ENCODE measurements around the gene DCC.

DCC gene

DNA sequence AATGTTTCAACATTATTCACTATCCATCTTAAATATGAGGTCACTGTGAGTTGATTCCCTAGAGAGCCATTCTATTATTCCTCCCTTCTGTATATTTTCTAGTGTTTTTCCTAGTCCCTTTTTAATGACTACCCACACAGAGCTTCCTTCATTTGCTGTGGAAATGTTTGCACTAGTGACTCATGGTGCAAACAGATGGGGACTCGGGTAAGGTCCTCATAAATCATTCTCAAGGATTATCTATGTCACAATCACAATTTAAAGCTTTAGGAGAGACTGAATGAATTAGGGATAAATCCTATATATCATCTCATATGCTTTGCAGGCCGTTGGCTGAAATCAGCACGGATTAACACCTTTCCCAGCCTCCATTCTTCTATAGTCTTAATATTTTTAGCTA is 159.6 kb downstream of the DCC start:
- no peak for DNase-seq (ENCODE audit: low read depth, low spot score)
- Histone ChIP-seq H3K27ac (no peak overlapping the region), H3K9ac (ENCODE audit: insufficient read length) (no peak overlapping the region)

DNA sequence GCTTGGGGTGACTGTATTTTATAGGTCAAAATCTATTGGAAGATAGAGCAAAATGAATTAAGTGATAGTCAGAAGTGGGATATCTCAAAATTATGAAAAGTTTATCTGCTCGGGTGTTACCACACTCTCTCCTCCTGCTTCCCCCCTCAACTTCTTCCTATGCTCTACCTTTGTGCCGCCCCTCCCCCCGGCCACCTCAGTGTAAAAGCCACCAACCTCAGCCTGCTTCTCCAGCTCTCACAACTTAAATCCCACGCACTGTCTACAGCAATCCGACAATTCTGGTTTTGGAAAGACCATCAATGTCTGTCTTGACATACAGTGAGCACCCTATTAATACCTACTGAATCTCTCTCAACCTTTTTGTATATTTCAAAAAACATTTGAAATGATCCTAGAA is 164.6 kb downstream of the DCC start:
- no peak for DNase-seq (ENCODE audit: low read depth, low spot score)
- H3K27ac ChIP-seq: no peak overlapping the region
- H3K4me3 ChIP-seq: no peak overlapping the region
- H3K36me3 ChIP-seq (ENCODE audit: insufficient read depth, low read length): no peaks in the 10 kb centered on the region
- TF ChIP-seq POLR2AphosphoS5 (IDR thresholded peaks at IDR 0.05; ENCODE audit: borderline replicate concordance, low read depth, low read length): no peak
- no peak for TF ChIP-seq FOXP2 (optimal IDR thresholded peaks at IDR 0.05; ENCODE audit: control extremely low read depth, extremely low read length, insufficient read depth)
- no peak for TF ChIP-seq EZH2 (IDR thresholded peaks at IDR 0.05)
- no peak overlapping the region for H3K9ac ChIP-seq (ENCODE audit: insufficient read length)
- H3K9me3 ChIP-seq (ENCODE audit: low read depth, low read length): no peaks in the 10 kb centered on the region

More for the DNA sequence above, 159.6 kb downstream of the DCC start:
- TF ChIP-seq EZH2 (IDR thresholded peaks at IDR 0.05) (no peak), POLR2AphosphoS5 (IDR thresholded peaks at IDR 0.05; ENCODE audit: borderline replicate concordance, low read depth, low read length) (no peak), FOXP2 (optimal IDR thresholded peaks at IDR 0.05; ENCODE audit: control extremely low read depth, extremely low read length, insufficient read depth) (no peak)
- Histone ChIP-seq H3K36me3 (ENCODE audit: insufficient read depth, low read length) (no peaks in the 10 kb centered on the region), H3K9me3 (ENCODE audit: low read depth, low read length) (no peaks in the 10 kb centered on the region), H3K4me3 (no peak overlapping the region)

DNA sequence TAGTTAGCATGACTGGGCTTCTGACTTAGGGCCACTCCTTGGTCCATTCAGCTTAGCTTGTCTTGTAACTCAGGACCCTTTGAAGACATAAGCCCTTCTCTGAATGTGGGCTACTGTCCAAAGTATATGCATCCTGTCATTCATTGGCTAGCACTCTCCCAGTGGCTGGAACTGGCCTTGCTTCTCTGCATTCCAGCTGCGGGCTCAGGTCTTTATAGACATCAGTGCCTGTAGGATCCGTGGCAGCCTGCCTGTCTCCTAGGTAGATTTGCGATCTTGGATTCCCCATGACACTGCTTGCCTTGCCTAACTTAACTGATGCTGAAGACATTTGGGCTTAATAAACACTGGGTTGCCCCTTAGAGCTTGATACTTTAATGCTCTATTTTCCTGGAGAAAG is 170.1 kb downstream of the DCC start:
- Histone ChIP-seq H3K27ac (no peak overlapping the region), H3K36me3 (ENCODE audit: insufficient read depth, low read length) (no peaks in the 10 kb centered on the region), H3K9me3 (ENCODE audit: low read depth, low read length) (no peaks in the 10 kb centered on the region), H3K9ac (ENCODE audit: insufficient read length) (no peak overlapping the region), H3K4me3 (no peak overlapping the region)
- DNase-seq (ENCODE audit: low read depth, low spot score): no peak
- TF ChIP-seq FOXP2 (optimal IDR thresholded peaks at IDR 0.05; ENCODE audit: control extremely low read depth, extremely low read length, insufficient read depth) (no peak), POLR2AphosphoS5 (IDR thresholded peaks at IDR 0.05; ENCODE audit: borderline replicate concordance, low read depth, low read length) (no peak), EZH2 (IDR thresholded peaks at IDR 0.05) (no peak)

- Histone ChIP-seq H3K4me3 (no peak overlapping the region), H3K27ac (no peak overlapping the region), H3K9ac (ENCODE audit: insufficient read length) (no peak overlapping the region), H3K36me3 (ENCODE audit: insufficient read depth, low read length) (no peaks in the 10 kb centered on the region), H3K9me3 (ENCODE audit: low read depth, low read length) (no peaks in the 10 kb centered on the region)
- no peak for DNase-seq (ENCODE audit: low read depth, low spot score)
- TF ChIP-seq POLR2AphosphoS5 (IDR thresholded peaks at IDR 0.05; ENCODE audit: borderline replicate concordance, low read depth, low read length) (no peak), FOXP2 (optimal IDR thresholded peaks at IDR 0.05; ENCODE audit: control extremely low read depth, extremely low read length, insufficient read depth) (no peak), EZH2 (IDR thresholded peaks at IDR 0.05) (no peak)
These were observed 178.1 kb downstream of the DCC start for GRCh38 chr18:52518086-52518485.

GRCh38 chr18:52519021-52519420 is 179.0 kb downstream of the DCC start:
- no peaks in the 10 kb centered on the region for H3K36me3 ChIP-seq (ENCODE audit: insufficient read depth, low read length)
- no peak overlapping the region for H3K4me3 ChIP-seq
- no peak overlapping the region for H3K27ac ChIP-seq
- H3K9me3 ChIP-seq (ENCODE audit: low read depth, low read length): no peaks in the 10 kb centered on the region
- DNase-seq (ENCODE audit: low read depth, low spot score): no peak
- H3K9ac ChIP-seq (ENCODE audit: insufficient read length): no peak overlapping the region
- TF ChIP-seq EZH2 (IDR thresholded peaks at IDR 0.05) (no peak), POLR2AphosphoS5 (IDR thresholded peaks at IDR 0.05; ENCODE audit: borderline replicate concordance, low read depth, low read length) (no peak), FOXP2 (optimal IDR thresholded peaks at IDR 0.05; ENCODE audit: control extremely low read depth, extremely low read length, insufficient read depth) (no peak)

GRCh38 chr18:52523566-52523965 is 183.6 kb downstream of the DCC start:
- no peak overlapping the region for H3K27ac ChIP-seq
- no peaks in the 10 kb centered on the region for H3K9me3 ChIP-seq (ENCODE audit: low read depth, low read length)
- no peak for DNase-seq (ENCODE audit: low read depth, low spot score)
- H3K9ac ChIP-seq (ENCODE audit: insufficient read length): no peak overlapping the region
- no peak overlapping the region for H3K4me3 ChIP-seq
- TF ChIP-seq EZH2 (IDR thresholded peaks at IDR 0.05) (no peak), FOXP2 (optimal IDR thresholded peaks at IDR 0.05; ENCODE audit: control extremely low read depth, extremely low read length, insufficient read depth) (no peak), POLR2AphosphoS5 (IDR thresholded peaks at IDR 0.05; ENCODE audit: borderline replicate concordance, low read depth, low read length) (no peak)
- H3K36me3 ChIP-seq (ENCODE audit: insufficient read depth, low read length): no peaks in the 10 kb centered on the region

DNA sequence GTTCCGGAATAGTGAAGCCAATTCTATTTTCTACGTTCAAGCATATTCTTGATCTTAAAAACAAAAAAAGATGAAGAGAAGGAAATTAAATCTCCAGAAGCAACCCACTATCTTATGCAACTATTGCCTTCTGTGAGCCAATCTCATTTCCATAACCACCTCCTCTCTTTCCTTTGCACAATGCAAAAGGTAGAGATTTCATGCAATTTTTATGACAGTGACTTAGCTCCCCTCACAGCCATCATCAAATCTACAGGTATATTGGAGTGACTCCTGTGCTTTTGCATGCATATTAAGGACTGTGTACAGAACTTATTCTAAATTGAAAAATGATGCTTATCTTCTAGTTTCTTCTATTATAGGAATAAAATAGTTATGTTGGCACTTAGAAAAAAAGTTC is 191.8 kb downstream of the DCC start:
- Histone ChIP-seq H3K4me3 (no peak overlapping the region), H3K27ac (no peak overlapping the region), H3K9ac (ENCODE audit: insufficient read length) (no peak overlapping the region), H3K9me3 (ENCODE audit: low read depth, low read length) (no peaks in the 10 kb centered on the region), H3K36me3 (ENCODE audit: insufficient read depth, low read length) (no peaks in the 10 kb centered on the region)
- DNase-seq (ENCODE audit: low read depth, low spot score): no peak
- no peak for TF ChIP-seq FOXP2 (optimal IDR thresholded peaks at IDR 0.05; ENCODE audit: control extremely low read depth, extremely low read length, insufficient read depth)
- TF ChIP-seq EZH2 (IDR thresholded peaks at IDR 0.05): no peak

GRCh38 chr18:52536039-52536438 is 196.0 kb downstream of the DCC start:
- H3K36me3 ChIP-seq (ENCODE audit: insufficient read depth, low read length): no peaks in the 10 kb centered on the region
- DNase-seq (ENCODE audit: low read depth, low spot score): no peak
- TF ChIP-seq FOXP2 (optimal IDR thresholded peaks at IDR 0.05; ENCODE audit: control extremely low read depth, extremely low read length, insufficient read depth) (no peak), EZH2 (IDR thresholded peaks at IDR 0.05) (no peak), POLR2AphosphoS5 (IDR thresholded peaks at IDR 0.05; ENCODE audit: borderline replicate concordance, low read depth, low read length) (no peak)

GRCh38 chr18:52537261-52537660 is 197.3 kb downstream of the DCC start:
- H3K9ac ChIP-seq (ENCODE audit: insufficient read length): no peak overlapping the region
- no peaks in the 10 kb centered on the region for H3K9me3 ChIP-seq (ENCODE audit: low read depth, low read length)
- H3K4me3 ChIP-seq: no peak overlapping the region
- H3K36me3 ChIP-seq (ENCODE audit: insufficient read depth, low read length): no peaks in the 10 kb centered on the region
- TF ChIP-seq POLR2AphosphoS5 (IDR thresholded peaks at IDR 0.05; ENCODE audit: borderline replicate concordance, low read depth, low read length): no peak
- TF ChIP-seq EZH2 (IDR thresholded peaks at IDR 0.05): no peak
- TF ChIP-seq FOXP2 (optimal IDR thresholded peaks at IDR 0.05; ENCODE audit: control extremely low read depth, extremely low read length, insufficient read depth): no peak
- no peak overlapping the region for H3K27ac ChIP-seq
- DNase-seq (ENCODE audit: low read depth, low spot score): no peak

More at GRCh38 chr18:52536039-52536438, 196.0 kb downstream of the DCC start:
- H3K9me3 ChIP-seq (ENCODE audit: low read depth, low read length): no peaks in the 10 kb centered on the region
- no peak overlapping the region for H3K9ac ChIP-seq (ENCODE audit: insufficient read length)
- H3K27ac ChIP-seq: no peak overlapping the region
- H3K4me3 ChIP-seq: no peak overlapping the region

Data from SK-N-MC (cell line).